Measurements from ENCODE around the gene FAM24B. TPM values are rescaled to one million over a fixed set of nuclear protein-coding genes. Genes with fewer than 3 reads are reported as not detected.

FAM24B gene
- total RNA-seq, 1 donor from 2014 or later = 2.6 TPM

DNA sequence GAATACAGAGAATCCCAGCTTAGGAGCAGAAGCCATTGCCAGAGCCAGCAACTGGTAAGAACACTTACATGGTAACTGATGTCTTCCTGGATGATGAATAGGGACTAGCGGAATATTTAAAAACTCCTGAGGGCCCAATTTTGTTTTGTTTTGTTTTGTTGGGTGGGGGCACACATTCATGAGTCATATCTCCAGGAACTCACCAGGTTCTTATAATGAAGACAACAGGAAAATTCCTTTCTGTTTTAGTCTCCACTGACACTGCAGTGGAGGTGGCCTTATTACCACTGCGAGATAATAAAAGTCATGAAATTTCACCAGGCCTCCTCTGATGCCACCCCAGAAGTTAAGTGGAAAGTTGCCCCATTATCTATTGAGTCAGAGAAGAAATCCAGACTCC is 27.1 kb downstream of the FAM24B start:
- H3K9me3 Mint-ChIP-seq (ENCODE audit: unreplicated experiment) = no peaks in the 10 kb centered on the region
- peak overlapping the region; percentile 62 for H3K4me2 ChIP-seq (ENCODE audit: low read length)
- peaks cover 26% of the 10 kb centered on the region for H3K4me1 Mint-ChIP-seq (ENCODE audit: low read depth, unreplicated experiment)

DNA sequence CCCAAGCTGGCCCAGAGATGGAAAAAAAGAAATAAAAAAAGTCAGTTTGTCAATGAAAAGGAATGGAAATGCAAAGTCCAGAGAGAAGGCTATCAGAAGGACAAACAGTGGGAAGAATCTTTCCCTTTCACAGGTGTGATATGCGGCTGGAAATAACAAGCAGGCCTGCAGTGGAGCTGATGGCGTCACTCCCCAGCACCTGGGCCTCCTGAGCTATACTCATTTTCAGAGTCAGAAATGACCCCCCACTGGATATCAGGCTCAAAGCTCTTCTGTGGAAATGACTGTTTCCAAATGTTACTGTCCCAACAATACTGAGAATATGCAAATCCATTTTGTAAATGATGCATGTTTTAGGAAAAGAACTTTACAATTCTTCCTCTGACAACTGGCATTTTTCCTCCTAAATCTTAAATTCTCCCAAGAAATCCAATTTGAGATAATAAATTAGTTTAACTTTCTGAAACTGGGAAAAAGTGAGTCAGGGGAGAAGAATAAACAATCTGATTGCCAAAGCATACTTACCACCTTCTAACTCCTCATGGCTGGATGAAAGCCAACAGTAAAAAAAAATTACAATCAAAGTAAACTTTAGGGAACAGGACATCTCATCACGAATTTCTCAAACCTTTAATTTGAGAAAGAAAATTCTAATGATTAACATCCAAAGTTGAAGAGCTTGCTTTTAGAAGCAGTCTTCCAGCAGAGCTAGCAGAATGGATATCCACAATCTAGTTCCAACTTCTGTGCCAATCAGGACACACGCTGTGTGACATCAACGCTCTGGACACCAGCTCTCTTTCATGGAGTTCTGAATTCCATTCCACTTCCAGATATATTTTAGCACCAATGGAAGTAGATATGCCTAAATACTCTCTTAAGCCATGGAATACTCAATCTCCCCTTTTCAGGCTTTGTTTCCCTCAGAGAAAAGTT is 28.4 kb downstream of the FAM24B start:
- Histone ChIP-seq H3K4me3 (ENCODE audit: insufficient read depth, low read depth, low read length) (no peak overlapping the region), H3K79me2 (ENCODE audit: insufficient read depth, low read length) (peaks cover under 1% of the 10 kb centered on the region), H4K20me1 (ENCODE audit: insufficient read depth, low read length) (peaks cover 6% of the 10 kb centered on the region), H3K9ac (ENCODE audit: low read length) (peak overlapping the region; percentile 16), H3K36me3 (ENCODE audit: insufficient read depth, low read length) (no peaks in the 10 kb centered on the region), H2AFZ (ENCODE audit: low read depth, low read length) (no peak overlapping the region), H3K27ac (ENCODE audit: low read depth, low read length) (peak overlapping the region; percentile 58), H3K9me3 (ENCODE audit: insufficient read depth, low read depth, low read length) (no peaks in the 10 kb centered on the region), H3K27me3 (ENCODE audit: insufficient read depth, low read length) (no peaks in the 10 kb centered on the region), H3K4me1 (ENCODE audit: insufficient read depth, low read length) (peaks cover 60% of the 10 kb centered on the region), H3K4me2 (ENCODE audit: low read length) (peak overlapping the region; percentile 61)
- H3K9me3 Mint-ChIP-seq (ENCODE audit: unreplicated experiment) = peaks cover 4% of the 10 kb centered on the region
- DNase-seq (ENCODE audit: low read depth) = peak; percentile 68
- peaks cover 5% of the 10 kb centered on the region for H3K36me3 Mint-ChIP-seq (ENCODE audit: low read depth, unreplicated experiment)
- no peak overlapping the region for H3K27ac Mint-ChIP-seq (ENCODE audit: unreplicated experiment)
- TF ChIP-seq EZH2 (IDR thresholded peaks at IDR 0.05; ENCODE audit: insufficient read depth, low read length) = no peak
- TF ChIP-seq, protein P1, sequence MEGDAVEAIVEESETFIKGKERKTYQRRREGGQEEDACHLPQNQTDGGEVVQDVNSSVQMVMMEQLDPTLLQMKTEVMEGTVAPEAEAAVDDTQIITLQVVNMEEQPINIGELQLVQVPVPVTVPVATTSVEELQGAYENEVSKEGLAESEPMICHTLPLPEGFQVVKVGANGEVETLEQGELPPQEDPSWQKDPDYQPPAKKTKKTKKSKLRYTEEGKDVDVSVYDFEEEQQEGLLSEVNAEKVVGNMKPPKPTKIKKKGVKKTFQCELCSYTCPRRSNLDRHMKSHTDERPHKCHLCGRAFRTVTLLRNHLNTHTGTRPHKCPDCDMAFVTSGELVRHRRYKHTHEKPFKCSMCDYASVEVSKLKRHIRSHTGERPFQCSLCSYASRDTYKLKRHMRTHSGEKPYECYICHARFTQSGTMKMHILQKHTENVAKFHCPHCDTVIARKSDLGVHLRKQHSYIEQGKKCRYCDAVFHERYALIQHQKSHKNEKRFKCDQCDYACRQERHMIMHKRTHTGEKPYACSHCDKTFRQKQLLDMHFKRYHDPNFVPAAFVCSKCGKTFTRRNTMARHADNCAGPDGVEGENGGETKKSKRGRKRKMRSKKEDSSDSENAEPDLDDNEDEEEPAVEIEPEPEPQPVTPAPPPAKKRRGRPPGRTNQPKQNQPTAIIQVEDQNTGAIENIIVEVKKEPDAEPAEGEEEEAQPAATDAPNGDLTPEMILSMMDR (IDR thresholded peaks at IDR 0.05; ENCODE audit: insufficient read depth, low read depth, low read length) = no peak
- peaks cover 23% of the 10 kb centered on the region for H3K4me1 Mint-ChIP-seq (ENCODE audit: low read depth, unreplicated experiment)
- no peak for FAIRE-seq
- H3K27me3 Mint-ChIP-seq (ENCODE audit: low read depth, unreplicated experiment) = peaks cover 4% of the 10 kb centered on the region
- H3K4me3 Mint-ChIP-seq (ENCODE audit: unreplicated experiment) = no peak overlapping the region

More for the DNA sequence above, 27.1 kb downstream of the FAM24B start:
- Histone ChIP-seq H3K9ac (ENCODE audit: low read length) (peak overlapping the region; percentile 23), H3K27me3 (ENCODE audit: insufficient read depth, low read length) (no peaks in the 10 kb centered on the region), H4K20me1 (ENCODE audit: insufficient read depth, low read length) (peaks cover 6% of the 10 kb centered on the region), H3K36me3 (ENCODE audit: insufficient read depth, low read length) (no peaks in the 10 kb centered on the region), H3K27ac (ENCODE audit: low read depth, low read length) (peak overlapping the region; percentile 58), H3K9me3 (ENCODE audit: insufficient read depth, low read depth, low read length) (no peaks in the 10 kb centered on the region), H3K4me1 (ENCODE audit: insufficient read depth, low read length) (peaks cover 73% of the 10 kb centered on the region), H3K4me3 (ENCODE audit: insufficient read depth, low read depth, low read length) (no peak overlapping the region), H3K79me2 (ENCODE audit: insufficient read depth, low read length) (peaks cover 13% of the 10 kb centered on the region), H2AFZ (ENCODE audit: low read depth, low read length) (no peak overlapping the region)
- peak; percentile 42 for DNase-seq (ENCODE audit: low read depth)
- H3K36me3 Mint-ChIP-seq (ENCODE audit: low read depth, unreplicated experiment) = no peaks in the 10 kb centered on the region
- TF ChIP-seq EZH2 (IDR thresholded peaks at IDR 0.05; ENCODE audit: insufficient read depth, low read length) = no peak
- TF ChIP-seq, protein P1 (IDR thresholded peaks at IDR 0.05; ENCODE audit: insufficient read depth, low read depth, low read length) = no peak
- no peak for FAIRE-seq
- no peaks in the 10 kb centered on the region for H3K27me3 Mint-ChIP-seq (ENCODE audit: low read depth, unreplicated experiment)
- no peak overlapping the region for H3K4me3 Mint-ChIP-seq (ENCODE audit: unreplicated experiment)
- H3K27ac Mint-ChIP-seq (ENCODE audit: unreplicated experiment) = no peak overlapping the region
